ENCODE data around the gene IGFL3.

IGFL3 gene

GRCh38 chr19:46076951-46077814 is 47.3 kb downstream of the IGFL3 start:
- TF ChIP-seq REST (IDR thresholded peaks at IDR 0.05; ENCODE audit: insufficient read depth in 1 of 2, low read depth in 2 of 2, low read length in 2 of 2) (no peak), SIN3A (IDR thresholded peaks at IDR 0.05; ENCODE audit: borderline replicate concordance, insufficient read depth, low read length) (no peak), FOXP2 (optimal IDR thresholded peaks at IDR 0.05; ENCODE audit: borderline replicate concordance, extremely low read depth, extremely low read length, insufficient read depth) (no peak), POLR2AphosphoS5 (IDR thresholded peaks at IDR 0.05; ENCODE audit: low read depth, low read length) (no peak), TAF1 (IDR thresholded peaks at IDR 0.05; ENCODE audit: borderline replicate concordance, insufficient read depth, low read length) (no peak)

- TF ChIP-seq SIN3A (IDR thresholded peaks at IDR 0.05; ENCODE audit: borderline replicate concordance, insufficient read depth, low read length) (no peak), FOXP2 (optimal IDR thresholded peaks at IDR 0.05; ENCODE audit: borderline replicate concordance, extremely low read depth, extremely low read length, insufficient read depth) (no peak), TAF1 (IDR thresholded peaks at IDR 0.05; ENCODE audit: borderline replicate concordance, insufficient read depth, low read length) (no peak), POLR2AphosphoS5 (IDR thresholded peaks at IDR 0.05; ENCODE audit: low read depth, low read length) (no peak), REST (IDR thresholded peaks at IDR 0.05; ENCODE audit: insufficient read depth in 1 of 2, low read depth in 2 of 2, low read length in 2 of 2) (no peak)
These were observed 48.2 kb downstream of the IGFL3 start for GRCh38 chr19:46076031-46076880.

DNA sequence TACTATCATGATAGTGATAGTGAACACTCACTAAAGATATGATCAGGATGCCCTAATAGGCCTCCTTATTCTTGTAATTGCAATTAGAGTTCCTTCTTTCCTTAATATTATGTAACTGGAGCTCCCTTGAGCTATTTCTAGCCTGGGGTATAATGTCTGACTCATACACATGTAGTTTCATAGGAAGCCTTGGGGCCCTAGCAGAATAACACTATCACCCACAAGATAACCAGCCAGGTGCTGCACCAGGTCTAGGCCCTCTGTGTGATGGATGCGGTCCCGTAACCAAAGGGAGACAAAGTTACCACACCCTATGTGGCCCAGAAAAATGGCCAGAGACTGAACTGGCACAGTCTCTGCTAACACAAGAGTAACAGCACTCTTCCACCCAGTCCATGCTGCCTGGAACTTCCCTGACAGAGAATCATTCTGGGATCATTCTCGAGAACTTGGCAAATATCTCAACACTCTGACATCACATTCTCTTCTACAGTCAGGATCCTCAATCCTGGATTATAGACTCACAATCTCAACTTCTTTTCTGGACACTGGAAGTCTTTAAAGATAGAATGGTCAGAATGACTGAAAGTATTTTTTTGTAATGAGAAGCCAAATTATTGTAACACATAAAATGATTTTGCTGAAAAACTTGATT is 51.1 kb downstream of the IGFL3 start:
- TF ChIP-seq TAF1 (IDR thresholded peaks at IDR 0.05; ENCODE audit: borderline replicate concordance, insufficient read depth, low read length) = no peak
- no peak for TF ChIP-seq POLR2AphosphoS5 (IDR thresholded peaks at IDR 0.05; ENCODE audit: low read depth, low read length)
- no peak for TF ChIP-seq FOXP2 (optimal IDR thresholded peaks at IDR 0.05; ENCODE audit: borderline replicate concordance, extremely low read depth, extremely low read length, insufficient read depth)
- TF ChIP-seq SIN3A (IDR thresholded peaks at IDR 0.05; ENCODE audit: borderline replicate concordance, insufficient read depth, low read length) = no peak
- no peak for TF ChIP-seq REST (IDR thresholded peaks at IDR 0.05; ENCODE audit: insufficient read depth in 1 of 2, low read depth in 2 of 2, low read length in 2 of 2)
